GM18870 (cell line): ENCODE data around the gene SFPQ.
"Not testable (repeated sequence)": the region's sequence is repeated elsewhere in the genome, so short reads cannot be mapped to it uniquely, and the experiment has no call there.

Source experiments
- ATAC-seq: cut with Tn5 transposase; IDR thresholded peaks from one replicate; pipeline ENCODE4 v1.9.1; 2021; ENCODE audit warnings: moderate library complexity; ENCODE audit not compliant: unreplicated experiment

Gene SFPQ

GRCh38 chr1:35187816-35188342 is 5.1 kb downstream of the SFPQ start:
- ATAC-seq: no peak

- no peak for ATAC-seq
Measured at GRCh38 chr1:35186239-35186638, 6.7 kb downstream of the SFPQ start.

DNA sequence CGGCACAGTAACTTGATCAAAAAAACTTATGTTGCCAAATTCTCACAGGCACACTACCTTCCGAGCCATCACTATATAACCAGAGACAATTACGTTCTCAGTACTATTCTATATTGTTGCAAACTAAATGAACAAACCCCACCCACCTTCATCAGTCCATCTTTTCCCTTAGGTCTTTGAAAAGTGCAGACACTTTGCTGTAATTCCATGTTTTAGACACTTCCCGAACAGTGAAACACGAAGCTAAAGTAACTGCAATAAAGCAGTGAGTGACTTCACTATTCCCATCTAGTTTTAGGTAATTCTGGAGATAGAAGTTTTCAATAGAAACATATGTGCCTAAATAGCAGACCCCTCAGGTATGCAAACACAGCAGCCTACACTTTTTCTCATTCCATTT is 7.7 kb downstream of the SFPQ start:
- no peak for ATAC-seq

DNA sequence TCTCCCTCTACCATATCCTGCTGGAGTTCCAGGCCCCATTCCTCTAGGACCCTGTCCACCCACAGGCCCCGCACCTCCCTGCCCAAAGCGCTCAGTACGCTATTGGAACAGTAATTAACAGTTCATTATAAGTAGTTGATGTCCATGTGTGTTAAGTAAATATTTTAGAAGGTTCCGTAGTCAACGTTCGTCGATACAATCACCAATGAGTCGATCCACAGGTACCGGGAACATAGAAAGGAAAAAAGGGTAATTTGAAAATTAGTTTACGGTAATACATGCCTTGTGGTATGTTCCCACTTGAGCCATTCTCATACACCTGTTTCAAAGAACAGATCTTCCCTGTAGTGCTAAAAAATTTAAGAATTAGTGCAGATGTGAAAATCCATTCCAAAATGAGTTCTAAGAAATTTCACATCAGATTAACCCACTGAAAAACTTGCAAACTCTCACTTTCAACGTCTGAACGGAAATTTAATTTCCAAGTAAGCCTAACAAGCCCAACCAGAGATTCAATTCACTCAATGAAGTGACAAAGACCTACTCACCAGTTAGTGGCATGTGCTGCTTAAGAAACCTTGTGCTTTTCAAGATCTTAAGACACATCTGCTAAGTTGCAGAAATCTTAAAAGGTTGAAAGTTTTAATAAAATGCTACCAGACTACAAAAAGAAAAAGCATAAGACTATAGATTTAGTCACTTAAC is 8.3 kb downstream of the SFPQ start:
- no peak for ATAC-seq

DNA sequence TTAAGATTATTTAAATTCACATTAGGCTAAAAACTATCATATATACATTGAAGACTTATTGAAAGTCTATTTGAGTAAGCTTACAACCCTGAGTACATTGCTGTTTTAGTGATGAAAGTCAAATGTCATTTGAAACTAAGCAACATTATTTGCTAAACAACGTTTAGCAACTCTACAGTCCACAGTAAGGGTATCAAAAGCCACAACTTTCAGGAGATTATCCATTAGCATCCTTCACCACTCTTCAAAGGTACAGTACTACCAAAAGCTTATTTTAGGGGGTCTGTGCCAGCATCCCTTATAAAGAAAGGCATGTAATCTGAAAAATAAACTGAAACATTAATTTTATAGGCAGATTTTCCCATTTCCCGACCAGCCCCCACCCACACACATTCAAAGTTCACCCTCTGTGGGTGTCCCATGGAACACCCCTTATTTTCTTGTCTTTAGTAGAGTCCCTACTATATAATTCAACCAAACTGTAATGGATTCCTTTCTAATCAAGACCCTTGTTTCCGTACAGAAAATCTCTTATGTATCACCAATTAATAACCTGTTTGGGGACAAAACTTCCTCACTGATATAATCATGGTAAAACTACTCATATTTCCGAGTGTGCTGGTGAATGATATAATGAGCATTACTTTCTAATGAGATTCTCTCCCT is 11.0 kb downstream of the SFPQ start:
- no peak for ATAC-seq

DNA sequence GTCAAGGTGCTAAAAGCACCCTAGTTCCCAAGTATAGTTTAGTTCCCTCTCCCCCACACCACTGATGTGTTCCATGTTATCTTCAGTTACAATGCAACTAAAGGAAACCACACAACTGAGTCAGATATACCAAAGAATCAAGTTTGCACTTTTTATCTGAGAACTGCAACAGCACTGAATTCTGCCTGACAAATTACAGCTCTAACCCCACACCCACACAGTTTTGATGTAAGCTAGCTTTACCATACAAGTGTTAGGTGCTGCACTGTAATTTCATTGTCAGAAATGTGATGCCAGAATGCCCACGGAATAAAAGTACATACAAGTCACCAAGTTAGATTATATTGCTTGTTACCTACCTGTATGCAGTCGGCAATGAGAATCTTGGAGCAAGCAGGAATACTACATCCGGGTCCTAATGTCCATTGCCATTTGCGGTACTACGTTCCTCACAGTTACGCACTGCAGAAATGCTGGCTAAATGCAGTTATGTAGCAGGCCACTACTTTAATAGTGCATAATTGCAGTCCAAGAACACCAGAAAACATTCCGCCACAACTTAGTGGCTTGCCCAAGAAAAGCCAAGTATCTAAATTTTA is 12.1 kb downstream of the SFPQ start:
- ATAC-seq: no peak

DNA sequence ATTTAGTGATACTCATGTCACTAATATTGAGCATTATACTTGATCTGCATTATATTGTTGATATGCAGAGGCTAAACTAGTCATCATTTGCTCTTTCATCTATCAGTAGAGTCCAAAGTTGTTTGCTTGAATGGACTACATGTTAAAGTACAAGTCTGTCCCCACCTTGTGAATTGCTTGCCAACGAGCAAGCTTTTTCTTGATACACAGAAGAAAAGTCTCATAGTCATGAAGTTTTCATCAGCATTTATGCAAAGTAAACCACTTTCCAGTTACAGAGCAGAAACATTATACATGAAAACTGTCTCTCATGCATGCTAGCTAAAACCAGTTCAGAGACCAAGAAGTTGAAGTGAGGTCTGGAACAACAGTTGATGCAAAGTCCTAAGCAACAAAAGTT is 13.0 kb downstream of the SFPQ start:
- ATAC-seq: no peak

DNA sequence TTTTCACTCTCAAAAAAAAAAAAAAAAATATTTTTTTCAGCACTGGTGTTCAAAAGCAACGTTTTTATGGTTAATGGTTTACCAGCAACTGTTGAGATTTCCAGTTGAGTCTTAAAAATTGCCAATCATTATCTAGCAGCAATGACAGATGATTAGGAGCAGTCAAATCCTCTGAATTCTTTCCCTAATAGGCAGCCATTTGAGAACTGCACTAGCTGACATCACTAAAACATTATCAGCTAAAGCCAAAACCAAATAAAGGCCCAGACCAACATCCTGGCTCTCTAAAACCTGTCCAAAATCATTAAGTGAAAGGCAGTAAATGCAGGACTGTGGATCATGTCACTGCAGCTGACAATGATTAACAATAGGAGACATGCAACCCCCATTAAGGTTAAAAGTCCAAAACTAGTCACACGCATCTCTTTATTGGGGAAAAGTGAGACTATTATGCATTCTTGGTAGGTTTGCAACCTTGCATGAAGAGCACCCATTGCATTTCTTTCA is 14.0 kb downstream of the SFPQ start:
- ATAC-seq: no peak

GRCh38 chr1:35178295-35178695 is 14.7 kb downstream of the SFPQ start:
- no peak for ATAC-seq

DNA sequence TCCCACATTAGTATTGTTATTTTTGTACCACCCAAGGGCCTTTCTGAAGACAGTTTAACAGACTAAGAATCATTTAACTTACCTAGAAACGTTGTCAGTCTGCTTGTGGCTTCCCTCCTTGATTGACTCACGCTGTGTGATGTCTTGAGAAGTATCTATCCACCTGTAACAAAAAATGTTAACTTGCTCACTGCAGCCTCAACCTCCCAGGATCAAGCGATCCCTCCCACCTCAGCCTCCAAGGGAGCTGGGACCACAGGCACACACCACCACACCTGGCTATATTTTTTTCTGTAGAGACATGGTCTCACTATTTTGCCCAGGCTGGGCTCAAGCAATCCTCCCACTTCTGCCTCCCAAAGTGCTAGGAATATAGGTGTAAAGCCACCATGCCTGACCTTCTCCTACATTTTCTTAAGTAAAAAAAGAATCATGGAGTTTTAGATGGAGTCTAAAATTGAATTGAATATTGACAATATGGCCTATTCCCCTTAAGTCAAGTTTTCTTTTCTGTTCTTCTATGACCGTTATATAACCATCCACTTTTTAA is 15.6 kb downstream of the SFPQ start:
- no peak for ATAC-seq

DNA sequence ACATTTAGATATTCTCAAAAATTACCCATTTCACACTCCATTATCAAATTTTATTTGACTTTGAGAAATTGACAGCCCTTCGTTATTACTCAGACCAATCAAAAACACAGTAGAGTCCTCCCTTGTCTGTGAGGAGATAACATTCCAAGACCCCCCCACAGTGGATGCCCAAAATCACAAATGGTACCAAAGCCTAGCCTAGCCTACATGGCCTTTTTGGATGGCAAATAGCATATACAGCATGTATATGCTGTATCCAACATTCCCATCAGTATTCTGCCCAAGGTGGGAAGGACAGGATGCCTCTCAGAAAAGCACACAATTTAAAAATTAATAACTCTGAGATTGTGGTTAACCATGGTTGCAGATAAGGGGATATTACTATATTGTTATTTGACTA is 17.3 kb downstream of the SFPQ start:
- ATAC-seq: no peak

- ATAC-seq: no peak
Measured at GRCh38 chr1:35175098-35175576, 17.8 kb downstream of the SFPQ start.

- no peak for ATAC-seq
Measured at GRCh38 chr1:35173909-35174540, 18.9 kb downstream of the SFPQ start.

DNA sequence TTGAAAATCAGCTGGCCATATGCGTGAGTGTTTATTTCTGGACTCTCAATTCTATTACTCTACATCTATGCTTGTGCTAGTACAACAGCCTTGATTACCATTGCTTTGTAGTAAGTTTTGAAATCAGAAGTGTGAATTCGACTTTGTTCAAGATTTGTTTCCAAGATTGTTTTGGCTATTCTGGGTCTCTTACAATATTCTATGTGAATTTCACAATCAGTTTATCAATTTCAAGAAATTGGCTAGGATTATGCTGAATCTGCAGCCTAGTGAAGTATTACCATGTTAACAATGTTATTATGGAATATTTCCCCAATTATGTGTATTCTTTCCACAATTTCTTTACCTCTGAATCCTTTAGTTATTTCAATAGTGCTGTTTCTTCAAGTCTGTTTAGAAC is 19.5 kb downstream of the SFPQ start:
- no peak for ATAC-seq

DNA sequence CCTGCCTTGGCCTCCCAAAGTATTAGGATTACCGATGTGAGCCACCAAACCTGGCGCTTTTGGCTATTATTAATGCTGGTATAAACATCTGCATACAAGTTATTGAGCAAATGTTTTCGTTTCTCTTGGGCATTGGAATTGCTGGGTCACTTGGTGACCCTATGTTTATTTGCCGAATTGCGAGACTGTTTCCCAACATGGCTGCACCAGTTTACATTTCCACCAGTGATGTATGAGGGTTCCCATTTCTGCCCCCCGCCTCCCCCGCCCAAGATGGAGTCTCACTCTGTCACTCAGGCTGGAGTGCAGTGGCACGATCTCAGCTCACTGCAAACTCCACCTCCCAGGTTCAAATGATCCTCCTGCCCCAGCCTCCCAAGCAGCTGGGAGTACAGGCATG is 20.9 kb downstream of the SFPQ start:
- ATAC-seq: no peak

- no peak for ATAC-seq
Measured at GRCh38 chr1:35171579-35171978, 21.4 kb downstream of the SFPQ start.

- ATAC-seq: no peak
Measured at GRCh38 chr1:35164893-35165292, 28.1 kb downstream of the SFPQ start.

GRCh38 chr1:35151220-35151619 is 41.7 kb downstream of the SFPQ start:
- ATAC-seq: no peak

DNA sequence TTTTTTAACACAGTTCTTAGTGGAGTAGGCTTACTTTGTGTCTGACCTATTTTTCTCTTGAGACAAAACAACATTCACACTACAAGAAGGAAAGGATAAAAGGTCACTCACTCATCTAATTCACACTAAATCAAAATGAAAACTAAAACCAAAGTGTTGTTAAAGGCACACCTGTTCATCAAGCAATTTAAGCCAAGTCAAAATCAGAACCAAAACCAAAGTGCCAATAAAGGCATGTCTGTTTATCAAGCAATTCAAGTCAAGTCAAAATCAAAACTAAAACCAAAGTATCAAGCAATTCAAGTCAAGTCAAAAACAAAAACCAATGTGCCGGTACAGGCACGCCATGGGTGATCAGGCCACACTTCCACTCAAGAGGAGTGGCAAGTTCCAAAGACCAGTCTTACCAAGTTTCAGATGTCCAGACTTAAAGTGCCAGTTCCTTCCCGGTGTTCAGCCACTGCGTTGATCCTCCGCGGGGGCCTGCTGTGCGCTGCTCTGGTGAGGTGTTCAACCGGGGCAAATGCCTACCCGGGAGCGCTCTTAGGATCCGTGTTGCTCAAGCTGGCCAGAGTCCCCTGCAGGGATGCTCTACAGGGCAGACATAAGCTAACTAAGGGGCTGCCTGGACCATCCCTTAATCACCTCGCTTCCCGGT is 46.9 kb downstream of the SFPQ start:
- not testable (repeated sequence) for ATAC-seq

DNA sequence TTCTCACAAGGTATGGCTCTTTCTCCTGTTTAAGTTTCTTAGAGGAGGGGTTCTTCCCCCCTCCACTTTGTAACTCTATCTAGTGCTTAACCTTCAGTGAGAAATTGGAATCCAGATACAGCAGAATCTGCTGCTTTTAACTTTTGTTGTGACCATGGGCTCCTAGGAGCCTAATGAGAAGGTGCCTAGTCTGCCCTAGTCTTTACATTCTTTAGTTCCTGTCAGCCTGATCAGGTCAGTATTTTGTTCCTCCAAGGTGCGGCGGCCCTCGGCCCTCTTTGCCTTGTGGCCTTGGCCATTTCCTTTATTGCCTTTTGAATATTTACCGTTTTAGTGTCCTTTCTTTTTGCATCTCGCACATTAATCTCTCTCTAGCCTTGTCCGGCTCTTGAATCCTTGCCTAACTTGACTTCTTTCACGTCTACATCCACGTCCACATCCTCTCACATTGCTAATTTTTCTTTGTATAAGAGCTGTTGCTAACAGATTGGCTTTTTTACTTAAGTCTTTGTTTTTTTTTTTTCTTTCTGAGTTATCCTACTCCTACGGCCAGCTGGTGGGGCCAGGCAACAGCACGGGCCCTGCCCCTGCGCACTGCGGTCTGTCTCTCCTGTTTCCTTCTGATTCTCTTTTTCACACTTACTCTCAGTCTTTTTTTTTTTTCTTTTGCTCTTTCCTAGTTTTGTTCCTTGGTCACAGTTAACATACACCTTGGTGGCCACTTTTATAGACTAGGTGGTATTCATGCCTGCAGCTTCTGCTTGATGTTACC is 49.0 kb downstream of the SFPQ start:
- no peak for ATAC-seq
